ENCODE measurements around the gene SPN. TPM values are rescaled to one million over a fixed set of nuclear protein-coding genes. Genes with fewer than 3 reads are reported as not detected.

Gene SPN
- total RNA-seq, 1 experiment from 2014 or later, result 0.47 TPM

DNA sequence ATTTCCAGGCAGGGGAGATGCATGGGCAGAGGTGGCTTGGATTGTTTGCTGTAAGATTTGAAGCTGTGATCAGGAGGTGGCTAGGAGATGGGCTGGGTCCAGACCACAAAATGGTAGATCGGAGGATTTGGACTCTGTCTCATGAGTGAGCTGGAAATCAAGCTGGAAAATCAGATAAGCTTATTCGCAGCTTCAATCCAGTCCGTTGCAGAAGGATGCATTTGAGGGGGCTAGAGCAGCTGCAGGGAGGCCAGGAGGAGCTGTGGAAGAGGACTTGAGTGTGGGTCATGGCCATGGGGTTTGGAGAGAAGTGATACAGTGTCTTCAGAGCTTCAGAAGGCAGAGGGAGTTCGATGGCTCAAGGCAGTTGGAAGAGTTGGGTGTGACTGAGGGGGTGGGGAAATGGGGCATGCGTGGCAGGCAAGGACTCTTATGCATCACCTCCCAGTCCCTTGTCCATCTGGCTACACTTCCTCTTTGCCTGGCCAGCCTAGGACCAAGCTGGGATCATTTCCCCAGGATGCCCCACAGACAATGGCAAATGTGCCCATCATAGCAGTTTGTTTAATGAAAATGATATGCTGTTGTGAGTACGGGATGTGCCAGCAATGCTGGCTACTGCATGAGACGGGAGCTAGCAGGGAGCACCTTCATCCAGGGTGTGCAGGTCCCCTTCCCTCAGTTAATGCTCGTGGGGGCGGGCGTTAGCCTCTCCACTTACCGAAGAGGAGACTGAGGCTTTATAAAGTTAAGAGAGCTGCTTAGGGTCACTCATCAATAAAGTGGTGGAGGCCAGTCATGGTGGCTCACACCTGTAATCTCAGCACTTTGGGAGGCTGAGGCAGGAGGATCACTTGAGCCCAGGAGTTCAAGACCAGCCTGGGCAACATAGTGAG, 36.5 kb downstream of the SPN start (continued):
- TF ChIP-seq YY1 (IDR thresholded peaks at IDR 0.05; ENCODE audit: extremely low read depth, insufficient replicate concordance, low read depth, low read length) (no peak), RAD21 (IDR thresholded peaks at IDR 0.05; ENCODE audit: low read depth) (no peak), ZNF274 (IDR thresholded peaks at IDR 0.05; ENCODE audit: low read depth, low read length) (no peak), EZH2 (IDR thresholded peaks at IDR 0.05) (no peak), TCF7L2 (IDR thresholded peaks at IDR 0.05; ENCODE audit: borderline replicate concordance, extremely low read depth, insufficient read depth, insufficient read length) (no peak), ZFX (IDR thresholded peaks at IDR 0.05) (no peak), EZH2phosphoT487 (IDR thresholded peaks at IDR 0.05; ENCODE audit: borderline replicate concordance) (no peak), FOSL1 (IDR thresholded peaks at IDR 0.05; ENCODE audit: low read depth) (no peak)
- TF ChIP-seq, protein P1, sequence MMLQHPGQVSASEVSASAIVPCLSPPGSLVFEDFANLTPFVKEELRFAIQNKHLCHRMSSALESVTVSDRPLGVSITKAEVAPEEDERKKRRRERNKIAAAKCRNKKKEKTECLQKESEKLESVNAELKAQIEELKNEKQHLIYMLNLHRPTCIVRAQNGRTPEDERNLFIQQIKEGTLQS (IDR thresholded peaks at IDR 0.05), result no peak
- TF ChIP-seq, protein P2, sequence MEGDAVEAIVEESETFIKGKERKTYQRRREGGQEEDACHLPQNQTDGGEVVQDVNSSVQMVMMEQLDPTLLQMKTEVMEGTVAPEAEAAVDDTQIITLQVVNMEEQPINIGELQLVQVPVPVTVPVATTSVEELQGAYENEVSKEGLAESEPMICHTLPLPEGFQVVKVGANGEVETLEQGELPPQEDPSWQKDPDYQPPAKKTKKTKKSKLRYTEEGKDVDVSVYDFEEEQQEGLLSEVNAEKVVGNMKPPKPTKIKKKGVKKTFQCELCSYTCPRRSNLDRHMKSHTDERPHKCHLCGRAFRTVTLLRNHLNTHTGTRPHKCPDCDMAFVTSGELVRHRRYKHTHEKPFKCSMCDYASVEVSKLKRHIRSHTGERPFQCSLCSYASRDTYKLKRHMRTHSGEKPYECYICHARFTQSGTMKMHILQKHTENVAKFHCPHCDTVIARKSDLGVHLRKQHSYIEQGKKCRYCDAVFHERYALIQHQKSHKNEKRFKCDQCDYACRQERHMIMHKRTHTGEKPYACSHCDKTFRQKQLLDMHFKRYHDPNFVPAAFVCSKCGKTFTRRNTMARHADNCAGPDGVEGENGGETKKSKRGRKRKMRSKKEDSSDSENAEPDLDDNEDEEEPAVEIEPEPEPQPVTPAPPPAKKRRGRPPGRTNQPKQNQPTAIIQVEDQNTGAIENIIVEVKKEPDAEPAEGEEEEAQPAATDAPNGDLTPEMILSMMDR (IDR thresholded peaks at IDR 0.05 in 2 of 3, conservative IDR thresholded peaks at IDR 0.05 in 1 of 3; ENCODE audit: borderline replicate concordance in 1 of 3, insufficient read depth in 1 of 3, low read depth in 2 of 3, low read length in 2 of 3), result no peak
- TF ChIP-seq, protein P3, sequence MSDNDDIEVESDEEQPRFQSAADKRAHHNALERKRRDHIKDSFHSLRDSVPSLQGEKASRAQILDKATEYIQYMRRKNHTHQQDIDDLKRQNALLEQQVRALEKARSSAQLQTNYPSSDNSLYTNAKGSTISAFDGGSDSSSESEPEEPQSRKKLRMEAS (IDR thresholded peaks at IDR 0.05), result no peak
